Loucy (cell line): ENCODE data around the gene ADAMTS19.

Experiments used
- H2AFZ ChIP-seq: fragments of 200-600 bp; sonication (generic); 2 replicates; pipeline ENCODE4 v1.6.0; 2016; ENCODE audit warnings: antibody characterized with exemption, mild to moderate bottlenecking, low read length, moderate library complexity
- H3F3A ChIP-seq: fragments of 200-600 bp; 2 replicates; pipeline ENCODE4 v1.6.0; 2016; ENCODE audit warnings: antibody characterized with exemption, low read depth, mild to moderate bottlenecking
- H3K27me3 ChIP-seq: fragments of 200-600 bp; sonication (generic); 2 replicates; pipeline ENCODE4 v1.6.1; 2014; ENCODE audit warnings: low read length, mild to moderate bottlenecking; ENCODE audit not compliant: insufficient read depth, poor library complexity, severe bottlenecking
- H3K36me3 ChIP-seq: fragments of 200-600 bp; sonication (generic); 2 replicates; pipeline ENCODE4 v1.6.1; 2016; ENCODE audit warnings: low read length; ENCODE audit not compliant: insufficient read depth
- H3K4me1 ChIP-seq: fragments of 200-600 bp; sonication (generic); 2 replicates; pipeline ENCODE4 v1.5.1; 2014; ENCODE audit warnings: low read length, mild to moderate bottlenecking; ENCODE audit not compliant: insufficient read depth, poor library complexity, severe bottlenecking
- H3K4me2 ChIP-seq: fragments of 200-600 bp; sonication (generic); 2 replicates; pipeline ENCODE4 v1.6.0; 2014; ENCODE audit warnings: antibody characterized with exemption, low read length, low read depth, mild to moderate bottlenecking; ENCODE audit not compliant: poor library complexity, severe bottlenecking
- H3K4me3 ChIP-seq: fragments of 200-600 bp; sonication (generic); 2 replicates; pipeline ENCODE4 v1.5.1; 2014; ENCODE audit warnings: low read length, mild to moderate bottlenecking, mixed read lengths; ENCODE audit not compliant: poor library complexity, severe bottlenecking
- H3K79me2 ChIP-seq: fragments of 200-600 bp; sonication (generic); 2 replicates; pipeline ENCODE4 v1.6.1; 2014; ENCODE audit warnings: low read length; ENCODE audit not compliant: insufficient read depth
- H3K9ac ChIP-seq: fragments of 200-600 bp; sonication (generic); 2 replicates; pipeline ENCODE4 v1.6.0; 2014; ENCODE audit warnings: mild to moderate bottlenecking, low read depth, low read length, moderate library complexity; ENCODE audit not compliant: poor library complexity, severe bottlenecking
- H3K9me2 ChIP-seq: fragments of 200-600 bp; sonication (generic); replicated peaks from 2 replicates; pipeline ENCODE4 v1.6.1; 2016; ENCODE audit warnings: low read depth, low read length, mixed read lengths
- H3K9me3 ChIP-seq: fragments of 200-600 bp; sonication (generic); 2 replicates; pipeline ENCODE4 v1.6.1; 2014; ENCODE audit warnings: mild to moderate bottlenecking, antibody characterized with exemption, low read length, low read depth; ENCODE audit not compliant: insufficient read depth
- H4K20me1 ChIP-seq: fragments of 200-600 bp; sonication (generic); 2 replicates; pipeline ENCODE4 v1.6.0; 2014; ENCODE audit warnings: antibody characterized with exemption, low read length, mild to moderate bottlenecking; ENCODE audit not compliant: insufficient read depth, poor library complexity, severe bottlenecking
- EZH2phosphoT487 ChIP-seq: fragments of 200-600 bp; IDR thresholded peaks from 2 replicates; pipeline ENCODE4 v1.6.1; 2018; ENCODE audit warnings: antibody characterized with exemption, mild to moderate bottlenecking, moderate library complexity, borderline replicate concordance
- TF ChIP-seq, protein P1 (sequence below): fragments of 200-600 bp; sonication (generic); conservative IDR thresholded peaks from 2 replicates; pipeline ENCODE4 v1.5.1; 2014; ENCODE audit warnings: mild to moderate bottlenecking, antibody characterized with exemption, low read length

Gene ADAMTS19

DNA sequence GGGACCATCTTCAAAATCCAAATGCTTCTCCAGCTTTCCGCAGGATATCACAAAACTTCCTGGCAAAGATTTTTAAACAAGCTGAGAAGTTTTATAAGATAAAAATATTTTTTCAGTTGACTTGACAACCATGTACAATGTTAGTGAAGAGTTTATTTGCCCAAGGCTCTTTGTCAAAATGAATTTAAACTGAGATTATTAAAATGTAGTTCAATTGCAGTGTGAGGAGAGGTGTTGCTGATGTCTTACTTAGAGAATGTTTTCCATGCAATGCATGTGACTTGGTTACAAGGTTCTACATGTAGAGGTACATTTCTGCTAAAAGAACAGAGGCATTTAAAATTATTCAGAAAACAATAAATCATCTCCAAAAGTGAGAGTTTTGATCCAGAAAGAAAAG, 156.4 kb downstream of the ADAMTS19 start:
- no peaks in the 10 kb centered on the region for H3K9me2 ChIP-seq
- no peak overlapping the region for H3K4me3 ChIP-seq
- no peaks in the 10 kb centered on the region for H3K36me3 ChIP-seq
- no peak for TF ChIP-seq EZH2phosphoT487
- TF ChIP-seq, protein P1, sequence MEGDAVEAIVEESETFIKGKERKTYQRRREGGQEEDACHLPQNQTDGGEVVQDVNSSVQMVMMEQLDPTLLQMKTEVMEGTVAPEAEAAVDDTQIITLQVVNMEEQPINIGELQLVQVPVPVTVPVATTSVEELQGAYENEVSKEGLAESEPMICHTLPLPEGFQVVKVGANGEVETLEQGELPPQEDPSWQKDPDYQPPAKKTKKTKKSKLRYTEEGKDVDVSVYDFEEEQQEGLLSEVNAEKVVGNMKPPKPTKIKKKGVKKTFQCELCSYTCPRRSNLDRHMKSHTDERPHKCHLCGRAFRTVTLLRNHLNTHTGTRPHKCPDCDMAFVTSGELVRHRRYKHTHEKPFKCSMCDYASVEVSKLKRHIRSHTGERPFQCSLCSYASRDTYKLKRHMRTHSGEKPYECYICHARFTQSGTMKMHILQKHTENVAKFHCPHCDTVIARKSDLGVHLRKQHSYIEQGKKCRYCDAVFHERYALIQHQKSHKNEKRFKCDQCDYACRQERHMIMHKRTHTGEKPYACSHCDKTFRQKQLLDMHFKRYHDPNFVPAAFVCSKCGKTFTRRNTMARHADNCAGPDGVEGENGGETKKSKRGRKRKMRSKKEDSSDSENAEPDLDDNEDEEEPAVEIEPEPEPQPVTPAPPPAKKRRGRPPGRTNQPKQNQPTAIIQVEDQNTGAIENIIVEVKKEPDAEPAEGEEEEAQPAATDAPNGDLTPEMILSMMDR: no peak
- H3K4me1 ChIP-seq: no peaks in the 10 kb centered on the region
- H4K20me1 ChIP-seq: no peaks in the 10 kb centered on the region
- no peaks in the 10 kb centered on the region for H3K9me3 ChIP-seq
- no peaks in the 10 kb centered on the region for H3K27me3 ChIP-seq
- no peaks in the 10 kb centered on the region for H3F3A ChIP-seq
- no peak overlapping the region for H3K4me2 ChIP-seq
- no peak overlapping the region for H2AFZ ChIP-seq
- H3K9ac ChIP-seq: no peak overlapping the region
- no peaks in the 10 kb centered on the region for H3K79me2 ChIP-seq

DNA sequence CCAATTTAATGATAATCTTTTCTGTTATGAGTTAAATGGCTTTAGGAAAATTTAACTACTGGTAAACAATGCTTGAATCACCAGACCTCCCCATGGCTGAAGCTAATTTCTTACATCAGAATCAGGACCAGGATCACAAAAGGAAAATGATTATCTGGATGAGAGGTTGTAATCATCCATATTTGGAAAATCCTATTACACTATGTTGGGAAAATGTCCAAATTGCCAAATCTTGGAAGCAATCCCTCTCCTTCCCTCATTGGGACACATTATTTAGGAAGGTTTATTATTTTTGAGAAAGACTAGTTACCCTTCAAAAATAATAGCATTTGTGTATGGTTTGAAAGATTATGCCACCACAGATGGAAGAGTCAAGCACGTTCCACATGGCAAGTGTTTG, 157.1 kb downstream of the ADAMTS19 start:
- no peak for TF ChIP-seq EZH2phosphoT487
- TF ChIP-seq, protein P1: no peak
- H3K9me2 ChIP-seq: no peaks in the 10 kb centered on the region
- H3K9me3 ChIP-seq: no peaks in the 10 kb centered on the region
- H2AFZ ChIP-seq: no peak overlapping the region
- H3K27me3 ChIP-seq: no peaks in the 10 kb centered on the region
- no peaks in the 10 kb centered on the region for H3K79me2 ChIP-seq
- H3K4me2 ChIP-seq: no peak overlapping the region
- H3K4me3 ChIP-seq: no peak overlapping the region
- no peaks in the 10 kb centered on the region for H4K20me1 ChIP-seq
- H3K9ac ChIP-seq: no peak overlapping the region
- peaks cover 6% of the 10 kb centered on the region for H3K4me1 ChIP-seq
- no peaks in the 10 kb centered on the region for H3F3A ChIP-seq
- no peaks in the 10 kb centered on the region for H3K36me3 ChIP-seq

DNA sequence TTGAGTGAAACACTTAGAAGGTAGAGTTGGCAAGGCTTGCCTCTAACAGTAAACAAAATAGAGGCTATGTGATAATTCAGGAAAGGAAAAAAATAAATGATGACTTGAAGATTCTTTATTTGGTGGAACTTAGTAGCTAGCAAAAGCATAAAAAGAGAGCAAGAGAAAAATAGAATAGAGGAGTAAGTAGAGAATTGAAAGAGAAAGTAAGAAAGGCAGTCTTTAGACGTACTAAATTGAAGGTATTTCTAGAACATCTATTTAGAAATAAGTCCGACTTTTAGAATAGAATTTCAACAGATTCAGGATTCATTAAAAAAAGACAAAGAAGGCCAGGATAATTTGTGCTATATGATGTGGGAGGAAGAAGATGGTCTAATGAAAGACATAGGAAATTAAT, 159.7 kb downstream of the ADAMTS19 start:
- Histone ChIP-seq H3K4me2 (no peak overlapping the region), H2AFZ (no peak overlapping the region), H3K9me3 (no peaks in the 10 kb centered on the region), H3F3A (no peaks in the 10 kb centered on the region), H3K27me3 (no peaks in the 10 kb centered on the region), H3K36me3 (no peaks in the 10 kb centered on the region), H3K9me2 (no peaks in the 10 kb centered on the region), H3K9ac (no peak overlapping the region), H4K20me1 (no peaks in the 10 kb centered on the region), H3K79me2 (no peaks in the 10 kb centered on the region), H3K4me1 (peaks cover 14% of the 10 kb centered on the region), H3K4me3 (no peak overlapping the region)
- TF ChIP-seq, protein P1: no peak
- no peak for TF ChIP-seq EZH2phosphoT487
